Smooth muscle cell (in vitro differentiated cells): ENCODE data around the gene SCARF2. TPM values are rescaled to one million over a fixed set of nuclear protein-coding genes. Genes with fewer than 3 reads are reported as not detected.

Experiments
- DNase-seq: peaks from one replicate; lab custom pipeline; 2025; ENCODE audit not compliant: unreplicated experiment; lab: John Stamatoyannopoulos, UW
- H2AFZ ChIP-seq: fragments of 200-600 bp; sonication (generic); 2 replicates; pipeline ENCODE4 v1.6.0; 2016; ENCODE audit warnings: antibody characterized with exemption, low read depth, mild to moderate bottlenecking
- H3F3A ChIP-seq: fragments of 200-600 bp; sonication (generic); 2 replicates; pipeline ENCODE4 v1.6.0; 2017; ENCODE audit warnings: antibody characterized with exemption, low read depth
- H3K27ac ChIP-seq: fragments of 200-600 bp; sonication (generic); 2 replicates; pipeline ENCODE4 v1.5.1; 2016; ENCODE audit warnings: low read depth, mild to moderate bottlenecking
- H3K27me3 ChIP-seq: fragments of 200-600 bp; sonication (generic); 2 replicates; pipeline ENCODE4 v1.6.1; 2016; ENCODE audit warnings: low read depth, mild to moderate bottlenecking
- H3K36me3 ChIP-seq: fragments of 200-600 bp; sonication (generic); 2 replicates; pipeline ENCODE4 v1.5.1; 2016; ENCODE audit warnings: low read depth
- H3K4me1 ChIP-seq: fragments of 200-600 bp; sonication (generic); 2 replicates; pipeline ENCODE4 v1.5.1; 2016; ENCODE audit warnings: low read depth
- H3K4me2 ChIP-seq: fragments of 200-600 bp; sonication (generic); 2 replicates; pipeline ENCODE4 v1.6.0; 2016; ENCODE audit warnings: mild to moderate bottlenecking
- H3K4me3 ChIP-seq: fragments of 200-600 bp; sonication (generic); 2 replicates; pipeline ENCODE4 v1.5.1; 2016; ENCODE audit warnings: mild to moderate bottlenecking
- H3K79me2 ChIP-seq: fragments of 200-600 bp; sonication (generic); 2 replicates; pipeline ENCODE4 v1.6.0; 2016; ENCODE audit warnings: low read depth, mild to moderate bottlenecking
- H3K9ac ChIP-seq: fragments of 200-600 bp; sonication (generic); 2 replicates; pipeline ENCODE4 v1.6.0; 2016; ENCODE audit warnings: low read depth
- H3K9me3 ChIP-seq: fragments of 200-600 bp; sonication (generic); replicated peaks from 2 replicates; pipeline ENCODE4 v1.5.1; 2016; ENCODE audit warnings: low read depth
- H4K20me1 ChIP-seq: fragments of 200-600 bp; sonication (generic); 2 replicates; pipeline ENCODE4 v1.6.0; 2016; ENCODE audit warnings: low read depth
- CTCF ChIP-seq: fragments of 200-600 bp; sonication (generic); IDR thresholded peaks from 2 replicates; pipeline ENCODE4 v1.5.1; 2017; ENCODE audit warnings: borderline replicate concordance, mild to moderate bottlenecking, antibody characterized with exemption; ENCODE audit not compliant: insufficient read depth, poor library complexity, severe bottlenecking
- WGBS: methylation state at CpG from one replicate; pipeline ENCODE4 v1.1.7; 2016; ENCODE audit warnings: low lambda C conversion rate; 5-methylcytosine and 5-hydroxymethylcytosine counted together
- polyA plus RNA-seq: library from polyadenylated mRNA; unstranded; fragments of >200 nt; fragmentation: Nextera tagmentation; extraction: Ambion mirVana; gene quantifications from 2 replicates; pipeline ENCODE4 v1.2.1, GENCODE V29; 2016
- total RNA-seq: library from RNA; depleted of rRNA; stranded (reverse); fragments of >200 nt; gene quantifications from 2 replicates; pipeline ENCODE4 v1.2.3, GENCODE V29; 2014

The SCARF2 gene
- total and polyA plus RNA-seq, 2 experiments from 2014 or later: 30.9 to 89.8 TPM

DNA sequence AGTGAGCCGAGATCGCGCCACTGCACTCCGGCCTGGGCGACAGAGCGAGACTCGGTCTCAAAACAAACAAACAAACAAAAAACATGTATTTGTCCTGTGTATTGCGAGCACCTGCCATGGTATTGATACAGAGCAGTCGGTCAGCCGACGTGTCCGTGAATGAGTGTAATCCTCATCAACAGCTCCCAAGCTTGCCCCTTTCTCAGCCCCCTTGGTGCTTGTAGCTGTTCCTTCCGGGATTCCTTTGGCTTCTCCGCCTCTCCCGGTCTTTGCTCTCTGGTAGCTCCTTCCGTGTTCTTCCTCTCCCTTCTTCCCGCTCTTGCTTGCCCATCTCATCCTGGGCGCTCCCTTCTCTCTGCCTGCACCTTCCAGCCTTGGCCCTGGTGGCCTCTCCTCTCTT lies 32.7 kb downstream of the SCARF2 start:
- Histone ChIP-seq H3K4me3 (no peak overlapping the region), H3K4me2 (no peak overlapping the region), H3K79me2 (peaks cover 1% of the 10 kb centered on the region), H3K27me3 (no peaks in the 10 kb centered on the region), H3F3A (no peaks in the 10 kb centered on the region), H3K9me3 (no peaks in the 10 kb centered on the region), H3K27ac (no peak overlapping the region), H3K36me3 (no peaks in the 10 kb centered on the region), H3K9ac (no peak overlapping the region), H2AFZ (no peak overlapping the region), H3K4me1 (no peaks in the 10 kb centered on the region), H4K20me1 (peaks cover 14% of the 10 kb centered on the region)
- 92% methylated on average over 18 of the region's 18 CpGs for WGBS
- TF ChIP-seq CTCF: no peak
- no peak for DNase-seq

DNA sequence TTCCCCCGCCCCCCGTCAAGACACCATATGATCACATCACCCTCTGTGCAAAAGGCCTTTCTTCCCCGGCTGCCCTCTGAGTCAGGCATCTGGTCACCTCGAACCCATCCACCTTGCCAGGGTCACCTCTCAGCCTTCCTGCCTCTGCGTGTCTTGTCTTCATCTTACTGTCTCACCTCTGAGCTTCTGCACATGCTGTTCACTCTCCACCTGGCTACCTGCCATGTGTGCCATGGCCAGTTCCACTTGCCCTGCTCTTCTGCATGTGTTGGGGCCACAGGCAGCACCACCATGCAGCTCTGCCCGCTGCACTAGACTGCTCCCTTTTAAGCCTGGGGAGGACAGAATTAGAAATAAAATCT lies 33.9 kb downstream of the SCARF2 start:
- no peak overlapping the region for H3K9ac ChIP-seq
- no peak for DNase-seq
- H3K27me3 ChIP-seq: no peaks in the 10 kb centered on the region
- H3K4me2 ChIP-seq: no peak overlapping the region
- no peak overlapping the region for H3K27ac ChIP-seq
- H4K20me1 ChIP-seq: peaks cover 25% of the 10 kb centered on the region
- no peaks in the 10 kb centered on the region for H3K9me3 ChIP-seq
- no peak overlapping the region for H2AFZ ChIP-seq
- no peaks in the 10 kb centered on the region for H3F3A ChIP-seq
- TF ChIP-seq CTCF: no peak
- no peaks in the 10 kb centered on the region for H3K36me3 ChIP-seq
- no peaks in the 10 kb centered on the region for H3K4me1 ChIP-seq
- H3K4me3 ChIP-seq: no peak overlapping the region
- peaks cover 12% of the 10 kb centered on the region for H3K79me2 ChIP-seq
- 89% methylated on average over 4 of the region's 6 CpGs for WGBS

- no peak for DNase-seq
- no peak for TF ChIP-seq CTCF
- Histone ChIP-seq H3K27me3 (no peaks in the 10 kb centered on the region), H3K4me2 (no peak overlapping the region), H3K27ac (no peak overlapping the region), H4K20me1 (peaks cover 26% of the 10 kb centered on the region), H3K4me3 (no peak overlapping the region), H3K36me3 (no peaks in the 10 kb centered on the region), H3K4me1 (no peaks in the 10 kb centered on the region), H3K9ac (no peak overlapping the region), H2AFZ (no peak overlapping the region), H3K9me3 (no peaks in the 10 kb centered on the region), H3K79me2 (peaks cover 17% of the 10 kb centered on the region), H3F3A (no peaks in the 10 kb centered on the region)
- 94% methylated on average over 7 of the region's 9 CpGs for WGBS
These were observed 34.5 kb downstream of the SCARF2 start for GRCh38 chr22:20402960-20403778.
